ENCODE results near the gene NF2.
A peak's percentile ranks its signal among the peaks of the same experiment; 100 is the strongest.
"Not testable (repeated sequence)": the region's sequence is repeated elsewhere in the genome, so short reads cannot be mapped to it uniquely, and the experiment has no call there.

The NF2 gene

GRCh38 chr22:29603358-29604075 is at the start of gene NF2:
Gene NF2, plus strand, starts transcription at chr22:29603633. Its CDS starts 366 bp downstream, at chr22:29603999.
- DNase-seq (ENCODE audit: low read depth), result peak; percentile 99

GRCh38 chr22:29555065-29555644 is 48.3 kb upstream of the NF2 start:
- peak; percentile 9 for DNase-seq (ENCODE audit: low read depth)

GRCh38 chr22:29559030-29559429 is 44.4 kb upstream of the NF2 start:
- DNase-seq (ENCODE audit: low read depth), result no peak

DNA sequence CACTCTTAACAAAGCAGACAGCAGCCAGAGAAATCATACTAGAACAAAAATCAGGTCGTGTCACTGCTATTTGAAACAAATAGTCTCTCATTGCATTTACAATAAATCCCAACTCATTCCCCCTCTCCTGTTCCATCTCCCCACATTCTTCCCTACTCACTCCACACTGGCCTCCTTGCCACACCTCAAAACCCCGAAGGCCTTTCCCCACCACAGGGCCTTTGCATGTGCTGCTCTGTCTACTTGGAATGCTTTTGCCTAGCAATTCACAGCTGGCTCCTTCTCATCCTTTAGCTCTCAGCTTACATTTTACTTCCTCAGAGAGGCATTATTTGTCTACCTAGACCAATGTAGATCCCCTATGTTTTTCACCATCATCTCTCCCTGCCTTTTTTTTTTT is 43.6 kb upstream of the NF2 start:
- DNase-seq (ENCODE audit: low read depth), result no peak

- DNase-seq (ENCODE audit: low read depth), result no peak
Observed at GRCh38 chr22:29563652-29564460, 39.6 kb upstream of the NF2 start.

DNA sequence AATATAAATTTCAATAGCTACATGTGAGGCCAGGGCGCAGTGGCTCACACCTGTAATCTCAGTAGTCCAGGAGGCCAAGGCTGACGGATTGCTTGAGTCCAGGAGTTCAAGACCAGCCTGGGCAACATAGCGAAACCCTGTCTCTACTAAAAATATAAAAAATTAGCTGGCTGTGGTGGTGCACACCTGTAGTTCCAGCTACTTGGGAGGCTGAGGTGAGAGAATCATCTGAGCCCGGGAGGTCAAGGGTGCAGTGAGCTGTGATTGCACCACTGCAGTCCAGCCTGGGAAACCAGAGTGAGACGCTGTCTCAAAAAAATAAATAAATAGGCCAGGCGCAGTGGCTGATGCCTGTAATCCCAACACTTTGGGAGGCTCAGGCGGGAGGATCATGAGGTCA is 36.9 kb upstream of the NF2 start:
- DNase-seq (ENCODE audit: low read depth), result not testable (repeated sequence)

DNA sequence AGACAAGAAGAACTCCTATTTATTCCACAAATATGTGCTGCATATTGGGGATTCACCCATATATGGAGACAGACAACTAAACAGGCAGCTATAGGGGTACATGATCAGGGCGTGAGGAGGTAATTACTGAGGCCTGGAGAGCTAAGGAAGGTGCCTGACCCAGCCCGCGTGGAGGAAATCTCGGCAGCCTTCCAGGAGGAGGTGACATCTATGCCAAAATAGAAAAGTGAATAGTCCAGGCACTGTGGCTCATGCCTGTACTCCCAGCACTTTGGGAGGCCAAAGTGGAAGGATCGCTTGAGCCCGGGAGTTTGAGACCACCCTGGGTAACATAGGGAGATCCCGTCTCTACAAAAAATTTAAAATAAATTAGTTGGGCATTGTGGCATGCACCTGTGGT is 36.1 kb upstream of the NF2 start:
- no peak for DNase-seq (ENCODE audit: low read depth)

GRCh38 chr22:29569011-29569678 is 34.3 kb upstream of the NF2 start:
- DNase-seq (ENCODE audit: low read depth), result no peak

DNA sequence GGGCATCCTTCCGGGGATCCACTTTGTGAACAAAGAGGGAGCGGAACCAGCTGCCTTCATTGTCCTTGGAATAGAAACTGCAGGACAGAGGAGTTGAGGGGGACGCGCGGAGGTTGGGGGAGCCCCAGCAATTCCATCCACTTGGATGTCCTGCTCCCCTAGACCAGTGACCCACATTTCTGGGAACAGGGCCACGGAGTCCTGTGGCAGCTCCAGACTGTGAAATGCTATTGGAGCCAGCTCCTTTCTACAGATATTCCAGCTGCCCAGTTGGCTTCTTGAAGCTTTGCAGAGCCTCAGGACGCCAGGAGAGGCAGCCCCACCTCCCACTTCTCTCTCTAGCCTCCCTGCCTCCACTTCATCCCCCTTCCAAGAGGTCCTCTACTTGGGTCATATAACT is 33.0 kb upstream of the NF2 start:
- no peak for DNase-seq (ENCODE audit: low read depth)

DNA sequence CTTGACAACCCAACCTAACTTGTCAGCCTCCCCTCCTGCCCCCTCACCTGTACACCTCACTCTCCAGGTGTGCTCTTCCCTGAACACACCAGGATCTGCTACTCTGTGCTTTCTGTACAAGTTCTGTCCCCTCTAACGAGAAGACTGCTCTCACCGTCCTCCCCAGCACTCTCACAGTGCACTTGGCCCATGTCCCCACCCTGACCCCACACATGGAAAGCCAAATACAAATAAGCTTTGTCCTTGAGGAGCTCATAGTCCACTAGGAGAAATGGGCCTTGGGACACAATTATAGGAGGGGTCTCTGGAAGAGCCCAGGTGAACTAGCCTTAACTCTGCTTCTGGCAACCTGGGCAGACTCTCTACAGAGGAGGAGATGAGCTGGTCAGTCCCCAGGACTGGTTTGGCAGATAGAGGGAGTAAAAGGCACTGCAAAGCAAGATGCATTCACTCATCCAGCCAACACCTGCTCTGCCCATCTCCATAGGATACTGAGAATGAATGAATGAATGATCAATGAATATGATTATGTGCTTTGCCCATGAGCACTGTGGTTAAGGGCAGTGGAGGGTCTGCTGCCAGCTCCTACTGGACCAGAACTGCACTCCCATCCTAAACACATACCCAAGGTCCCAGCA is 32.4 kb upstream of the NF2 start:
- no peak for DNase-seq (ENCODE audit: low read depth)

DNA sequence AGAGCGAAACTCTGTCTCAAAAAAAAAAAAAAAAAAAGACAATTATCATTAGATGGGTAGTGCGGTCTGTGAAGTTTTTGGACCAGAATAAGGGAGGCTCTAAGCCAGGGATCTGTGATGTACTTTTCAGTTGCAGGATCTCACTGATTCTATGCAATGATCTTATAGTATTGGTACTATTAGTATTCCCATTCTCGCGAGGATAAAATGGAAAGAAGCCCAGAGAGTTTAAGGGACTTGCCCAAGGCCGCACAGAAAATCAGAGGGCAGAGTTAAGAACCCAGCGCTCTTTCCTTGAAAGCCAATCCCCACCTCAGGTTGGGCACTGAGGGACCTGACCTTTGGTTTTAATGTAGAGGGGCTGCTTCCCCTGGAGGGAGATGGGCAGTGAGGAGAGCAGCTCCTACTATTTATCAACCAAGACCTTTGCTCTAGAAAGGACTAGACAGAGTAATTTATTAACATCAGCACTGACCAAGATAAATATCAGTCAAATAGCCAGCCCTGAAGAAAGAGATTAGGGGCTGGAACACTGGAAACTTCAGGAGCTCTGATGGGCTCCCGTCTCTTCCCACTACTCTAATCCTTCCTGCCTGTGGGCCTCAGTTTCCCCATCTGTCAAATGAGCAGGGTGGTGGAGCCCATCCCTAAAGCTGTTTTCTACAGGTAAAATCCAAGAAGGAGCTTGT is 28.5 kb upstream of the NF2 start:
- DNase-seq (ENCODE audit: low read depth), result no peak

- DNase-seq (ENCODE audit: low read depth), result no peak
Observed at GRCh38 chr22:29578462-29579200, 24.8 kb upstream of the NF2 start.

DNA sequence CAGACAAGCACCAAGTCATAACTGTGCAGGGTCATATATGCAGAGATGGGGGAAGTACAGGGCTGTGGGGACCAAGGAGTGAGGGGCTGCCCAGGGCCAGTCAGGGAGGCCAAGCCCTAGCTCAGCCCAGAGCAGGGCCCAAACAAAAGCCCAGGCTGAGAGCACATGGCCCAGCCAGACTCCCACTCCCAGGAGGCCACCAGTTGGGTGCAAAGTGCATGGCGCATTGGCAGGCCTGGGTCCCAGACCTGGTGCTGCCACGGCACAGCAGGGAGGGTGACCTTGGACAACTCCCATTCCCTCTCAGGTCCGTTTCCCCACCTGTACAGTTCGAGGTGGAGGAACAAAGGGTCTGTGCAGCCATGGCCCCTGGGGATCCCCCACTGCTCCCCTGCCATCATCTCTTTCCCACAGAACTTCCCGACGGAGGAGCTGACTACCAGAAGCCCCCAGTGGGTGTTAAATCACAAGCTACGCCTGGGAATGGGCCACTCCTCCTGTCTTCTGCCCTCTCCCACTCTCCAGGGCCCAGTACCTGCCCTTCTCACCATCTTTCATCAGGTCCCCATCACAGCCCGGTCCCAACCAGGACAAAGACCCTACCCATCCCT is 23.1 kb upstream of the NF2 start:
- no peak for DNase-seq (ENCODE audit: low read depth)

DNA sequence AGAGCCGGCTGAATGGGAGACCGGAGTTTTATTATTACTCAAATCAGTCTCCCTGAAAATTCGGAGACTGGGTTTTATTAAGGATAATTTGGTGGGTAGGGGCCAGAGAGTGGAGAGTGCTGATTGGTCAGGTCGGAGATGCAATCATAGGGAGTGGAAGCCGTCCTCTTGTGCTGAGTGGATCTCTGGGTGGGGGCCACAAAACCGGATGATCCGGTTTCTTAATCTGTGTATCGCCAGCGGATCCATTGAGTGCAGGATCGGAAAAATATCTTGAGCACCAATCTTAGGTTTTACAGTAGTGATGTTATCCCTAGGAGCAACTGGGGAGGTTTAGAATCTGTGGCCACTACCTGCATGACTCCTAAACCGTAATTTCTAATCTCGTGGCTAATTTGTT is 21.6 kb upstream of the NF2 start:
- no peak for DNase-seq (ENCODE audit: low read depth)

GRCh38 chr22:29584975-29585374 is 18.5 kb upstream of the NF2 start:
- DNase-seq (ENCODE audit: low read depth), result no peak

DNA sequence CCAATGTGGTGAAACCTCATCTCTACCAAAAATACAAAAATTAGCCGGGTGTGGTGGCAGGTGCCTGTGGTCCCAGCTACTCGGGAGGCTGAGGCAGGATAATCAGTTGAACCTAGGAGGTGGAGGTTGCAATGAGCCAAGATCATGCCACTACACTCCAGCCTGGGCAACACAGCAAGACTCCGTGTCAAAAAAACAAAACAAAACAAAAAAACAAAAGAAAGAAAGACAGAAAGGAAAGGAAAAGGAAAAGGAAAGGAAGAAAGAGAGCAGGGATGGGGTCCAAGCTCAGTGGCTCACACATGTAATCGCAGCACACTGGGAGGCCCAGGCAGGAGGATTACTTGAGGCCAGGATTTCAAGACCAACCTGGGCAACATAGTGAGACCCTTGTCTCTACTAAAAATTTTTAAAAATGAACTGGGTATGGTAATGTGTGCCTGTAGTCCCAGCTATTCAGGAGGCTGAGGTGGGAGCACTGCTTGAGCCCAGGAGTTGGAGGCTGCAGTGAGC is 17.2 kb upstream of the NF2 start:
- DNase-seq (ENCODE audit: low read depth), result not testable (repeated sequence)

DNA sequence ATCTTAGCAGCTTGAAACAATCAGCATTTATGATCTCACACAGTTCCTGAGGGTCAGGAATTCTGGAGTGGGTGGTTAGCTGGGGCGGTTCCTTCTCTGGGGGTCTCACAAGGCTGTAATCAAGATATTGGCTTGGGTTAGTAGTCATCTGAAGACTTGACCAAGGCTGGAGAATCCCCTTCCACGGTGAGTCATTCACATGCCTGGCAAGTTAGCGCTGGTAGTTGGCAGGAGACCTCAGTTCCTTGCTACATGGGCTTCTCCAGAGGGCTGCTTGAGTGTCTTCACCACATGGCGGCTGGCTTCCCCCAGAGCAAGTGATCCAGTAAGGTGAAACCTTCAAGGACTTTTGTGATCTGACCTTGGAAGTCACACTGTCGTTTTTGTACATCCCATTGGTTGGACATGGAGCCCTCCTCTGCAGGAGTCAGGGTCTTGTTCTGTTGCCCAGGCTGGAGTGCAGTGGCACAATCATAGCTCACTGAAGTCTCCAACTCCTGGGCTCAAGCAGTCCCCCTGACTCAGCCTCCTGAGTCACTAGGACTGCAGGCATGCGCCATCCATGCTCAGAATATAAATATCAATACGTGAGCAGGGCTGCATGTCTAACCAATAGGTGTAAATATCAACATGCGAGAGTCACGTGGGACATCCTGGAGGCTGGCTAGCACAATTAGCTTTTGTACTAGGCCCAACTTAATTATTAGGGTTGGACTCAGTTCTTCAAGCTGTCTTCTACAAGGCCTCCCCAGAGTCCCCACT is 15.3 kb upstream of the NF2 start:
- peak; percentile 70 for DNase-seq (ENCODE audit: low read depth)

- DNase-seq (ENCODE audit: low read depth), result no peak
Observed at GRCh38 chr22:29593923-29594322, 9.5 kb upstream of the NF2 start.

GRCh38 chr22:29594447-29594846 is 9.0 kb upstream of the NF2 start:
- not testable (repeated sequence) for DNase-seq (ENCODE audit: low read depth)

Measured in GM04504 (cell line).